ENCODE data around the gene CCL5. TPM values are rescaled to one million over a fixed set of nuclear protein-coding genes. Genes with fewer than 3 reads are reported as not detected.

CCL5 gene
- total and polyA plus RNA-seq, 2 experiments from 2014 or later: not detected

DNA sequence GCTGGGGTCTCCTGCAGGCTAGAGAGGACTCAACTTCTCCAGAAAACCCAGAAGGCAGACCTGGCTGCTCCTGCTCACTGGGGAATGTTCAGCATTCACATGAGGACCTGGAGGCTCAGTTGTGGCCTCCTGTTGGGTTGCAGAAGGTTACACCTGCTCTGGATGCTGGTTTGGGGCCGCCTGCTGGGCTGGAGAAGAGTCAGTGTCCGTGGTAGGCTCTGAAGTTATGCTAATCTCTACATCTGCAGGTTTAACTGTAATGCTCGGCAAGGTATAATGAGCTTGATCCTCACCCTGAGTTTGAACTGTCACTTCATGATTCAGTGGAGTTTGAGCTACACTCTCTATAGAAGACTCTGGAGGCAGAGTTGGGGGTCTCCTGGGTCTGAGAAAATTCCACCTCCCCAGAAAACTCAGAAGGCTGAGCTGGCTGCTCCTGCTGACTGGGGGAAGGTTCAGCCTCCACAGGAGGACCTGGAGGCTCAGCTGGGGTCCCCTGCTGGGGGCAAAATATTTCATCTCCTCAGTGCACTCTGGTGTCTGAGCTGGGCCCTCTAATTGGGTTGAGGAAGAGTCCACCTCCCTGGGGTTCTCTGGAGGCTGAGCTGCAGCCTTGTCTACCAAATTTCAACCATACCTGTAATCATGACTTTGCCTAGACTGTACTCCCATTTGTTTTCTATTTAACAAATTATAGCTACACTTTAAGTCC lies 26.9 kb upstream of the CCL5 start:
- Histone ChIP-seq H3K4me1 (ENCODE audit: insufficient read depth) (no peaks in the 10 kb centered on the region), H3K36me3 (ENCODE audit: insufficient read depth) (no peaks in the 10 kb centered on the region; the same call in 1 of the 2 replicates), H2AFZ (no peak overlapping the region), H3F3A (replicated peaks; ENCODE audit: low read depth) (no peaks in the 10 kb centered on the region), H3K27ac (ENCODE audit: low read depth) (no peak overlapping the region), H3K4me3 (no peak overlapping the region), H3K9me2 (ENCODE audit: insufficient read depth) (peaks cover 4% of the 10 kb centered on the region; the same call in 1 of the 2 replicates), H3K27me3 (ENCODE audit: insufficient read depth) (no peaks in the 10 kb centered on the region), H3K79me2 (replicated peaks; ENCODE audit: insufficient read depth) (no peaks in the 10 kb centered on the region), H3K4me2 (no peak overlapping the region), H4K20me1 (replicated peaks; ENCODE audit: insufficient read depth) (no peaks in the 10 kb centered on the region)
- H3K4me3 Mint-ChIP-seq: no peak overlapping the region
- H3K36me3 Mint-ChIP-seq (ENCODE audit: low read depth): peaks cover 7% of the 10 kb centered on the region; the same call in 1 of the 3 replicates
- DNase-seq (ENCODE audit: low spot score) (no peak), ATAC-seq (no peak)
- peaks cover 32% of the 10 kb centered on the region for H3K9me3 Mint-ChIP-seq
- H3K4me1 Mint-ChIP-seq: no peaks in the 10 kb centered on the region
- H3K27me3 Mint-ChIP-seq (ENCODE audit: insufficient read depth, low read depth, poor library complexity): peaks cover 4% of the 10 kb centered on the region
- no peak overlapping the region for H3K27ac Mint-ChIP-seq
- TF ChIP-seq, protein P1, sequence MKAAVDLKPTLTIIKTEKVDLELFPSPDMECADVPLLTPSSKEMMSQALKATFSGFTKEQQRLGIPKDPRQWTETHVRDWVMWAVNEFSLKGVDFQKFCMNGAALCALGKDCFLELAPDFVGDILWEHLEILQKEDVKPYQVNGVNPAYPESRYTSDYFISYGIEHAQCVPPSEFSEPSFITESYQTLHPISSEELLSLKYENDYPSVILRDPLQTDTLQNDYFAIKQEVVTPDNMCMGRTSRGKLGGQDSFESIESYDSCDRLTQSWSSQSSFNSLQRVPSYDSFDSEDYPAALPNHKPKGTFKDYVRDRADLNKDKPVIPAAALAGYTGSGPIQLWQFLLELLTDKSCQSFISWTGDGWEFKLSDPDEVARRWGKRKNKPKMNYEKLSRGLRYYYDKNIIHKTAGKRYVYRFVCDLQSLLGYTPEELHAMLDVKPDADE (IDR thresholded peaks at IDR 0.05): no peak
- TF ChIP-seq ZNF331 (CRISPR knock-in tag; IDR thresholded peaks at IDR 0.05; ENCODE audit: low read depth) (no peak), JUNB (IDR thresholded peaks at IDR 0.05; ENCODE audit: unreplicated experiment) (no peak), CREB1 (CRISPR knock-in tag; IDR thresholded peaks at IDR 0.05; ENCODE audit: low read depth) (no peak), EZH2phosphoT487 (IDR thresholded peaks at IDR 0.05; ENCODE audit: unreplicated experiment) (no peak), POLR2AphosphoS5 (IDR thresholded peaks at IDR 0.05; ENCODE audit: low read depth) (no peak)

DNA sequence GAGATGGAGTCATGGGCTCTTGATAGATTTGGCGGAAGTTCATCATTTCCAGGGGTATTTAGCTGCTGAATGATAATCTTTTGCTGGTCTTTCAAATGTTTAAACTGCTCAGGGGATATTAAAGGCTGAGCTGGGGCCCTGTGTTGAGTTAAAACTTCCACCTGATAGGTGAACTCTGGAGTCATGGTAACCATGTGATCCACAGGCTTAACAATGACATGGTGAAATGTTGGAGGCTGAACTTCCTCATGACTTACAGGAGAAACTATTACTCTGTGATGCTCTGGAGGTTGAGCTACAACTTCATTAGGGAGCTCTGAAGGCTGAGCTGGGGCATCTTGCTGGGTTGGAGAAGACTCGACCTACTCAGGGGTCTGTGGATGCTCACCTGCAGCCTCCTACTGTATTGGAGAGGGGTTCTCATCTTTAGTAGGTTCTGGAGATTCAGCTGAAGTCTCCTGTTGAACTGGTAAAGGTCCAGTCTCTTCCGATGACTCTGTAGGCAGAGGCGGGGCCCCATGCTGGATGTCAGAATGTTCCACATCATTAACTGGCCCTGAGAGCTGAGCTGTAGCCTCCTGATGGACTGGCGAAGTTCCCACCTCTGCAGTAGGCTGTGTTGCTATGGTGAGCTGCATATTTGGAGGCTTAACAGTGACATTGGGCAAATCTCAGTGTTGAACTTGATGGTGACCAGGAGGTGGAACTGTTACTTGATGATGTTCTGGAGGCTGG lies 26.2 kb upstream of the CCL5 start:
- no peaks in the 10 kb centered on the region for H3K4me1 Mint-ChIP-seq
- no peaks in the 10 kb centered on the region for H3K4me1 ChIP-seq (ENCODE audit: insufficient read depth)
- no peak overlapping the region for H3K27ac Mint-ChIP-seq
- peaks cover 4% of the 10 kb centered on the region; the same call in 1 of the 2 replicates for H3K9me2 ChIP-seq (ENCODE audit: insufficient read depth)
- H3K4me2 ChIP-seq: no peak overlapping the region
- no peaks in the 10 kb centered on the region for H3K79me2 ChIP-seq (replicated peaks; ENCODE audit: insufficient read depth)
- no peak overlapping the region for H3K27ac ChIP-seq (ENCODE audit: low read depth)
- no peak overlapping the region for H3K4me3 Mint-ChIP-seq
- no peak for ATAC-seq
- H3K9me3 Mint-ChIP-seq: peaks cover 26% of the 10 kb centered on the region
- no peaks in the 10 kb centered on the region; the same call in 1 of the 2 replicates for H3K36me3 ChIP-seq (ENCODE audit: insufficient read depth)
- no peaks in the 10 kb centered on the region for H4K20me1 ChIP-seq (replicated peaks; ENCODE audit: insufficient read depth)
- no peaks in the 10 kb centered on the region for H3F3A ChIP-seq (replicated peaks; ENCODE audit: low read depth)
- peaks cover 7% of the 10 kb centered on the region; the same call in 1 of the 3 replicates for H3K36me3 Mint-ChIP-seq (ENCODE audit: low read depth)
- H3K27me3 Mint-ChIP-seq (ENCODE audit: insufficient read depth, low read depth, poor library complexity): peaks cover 4% of the 10 kb centered on the region
- no peak overlapping the region for H2AFZ ChIP-seq
- no peak overlapping the region for H3K4me3 ChIP-seq
- DNase-seq (ENCODE audit: low spot score): no peak
- no peaks in the 10 kb centered on the region for H3K27me3 ChIP-seq (ENCODE audit: insufficient read depth)
- TF ChIP-seq EZH2phosphoT487 (IDR thresholded peaks at IDR 0.05; ENCODE audit: unreplicated experiment) (no peak), ZNF114 (CRISPR knock-in tag; IDR thresholded peaks at IDR 0.05) (no peak), STAT1 (IDR thresholded peaks at IDR 0.05; ENCODE audit: unreplicated experiment) (no peak), EZH2 (IDR thresholded peaks at IDR 0.05; ENCODE audit: low read depth, unreplicated experiment) (no peak), JUNB (IDR thresholded peaks at IDR 0.05; ENCODE audit: unreplicated experiment) (no peak)
- TF ChIP-seq, protein P2, sequence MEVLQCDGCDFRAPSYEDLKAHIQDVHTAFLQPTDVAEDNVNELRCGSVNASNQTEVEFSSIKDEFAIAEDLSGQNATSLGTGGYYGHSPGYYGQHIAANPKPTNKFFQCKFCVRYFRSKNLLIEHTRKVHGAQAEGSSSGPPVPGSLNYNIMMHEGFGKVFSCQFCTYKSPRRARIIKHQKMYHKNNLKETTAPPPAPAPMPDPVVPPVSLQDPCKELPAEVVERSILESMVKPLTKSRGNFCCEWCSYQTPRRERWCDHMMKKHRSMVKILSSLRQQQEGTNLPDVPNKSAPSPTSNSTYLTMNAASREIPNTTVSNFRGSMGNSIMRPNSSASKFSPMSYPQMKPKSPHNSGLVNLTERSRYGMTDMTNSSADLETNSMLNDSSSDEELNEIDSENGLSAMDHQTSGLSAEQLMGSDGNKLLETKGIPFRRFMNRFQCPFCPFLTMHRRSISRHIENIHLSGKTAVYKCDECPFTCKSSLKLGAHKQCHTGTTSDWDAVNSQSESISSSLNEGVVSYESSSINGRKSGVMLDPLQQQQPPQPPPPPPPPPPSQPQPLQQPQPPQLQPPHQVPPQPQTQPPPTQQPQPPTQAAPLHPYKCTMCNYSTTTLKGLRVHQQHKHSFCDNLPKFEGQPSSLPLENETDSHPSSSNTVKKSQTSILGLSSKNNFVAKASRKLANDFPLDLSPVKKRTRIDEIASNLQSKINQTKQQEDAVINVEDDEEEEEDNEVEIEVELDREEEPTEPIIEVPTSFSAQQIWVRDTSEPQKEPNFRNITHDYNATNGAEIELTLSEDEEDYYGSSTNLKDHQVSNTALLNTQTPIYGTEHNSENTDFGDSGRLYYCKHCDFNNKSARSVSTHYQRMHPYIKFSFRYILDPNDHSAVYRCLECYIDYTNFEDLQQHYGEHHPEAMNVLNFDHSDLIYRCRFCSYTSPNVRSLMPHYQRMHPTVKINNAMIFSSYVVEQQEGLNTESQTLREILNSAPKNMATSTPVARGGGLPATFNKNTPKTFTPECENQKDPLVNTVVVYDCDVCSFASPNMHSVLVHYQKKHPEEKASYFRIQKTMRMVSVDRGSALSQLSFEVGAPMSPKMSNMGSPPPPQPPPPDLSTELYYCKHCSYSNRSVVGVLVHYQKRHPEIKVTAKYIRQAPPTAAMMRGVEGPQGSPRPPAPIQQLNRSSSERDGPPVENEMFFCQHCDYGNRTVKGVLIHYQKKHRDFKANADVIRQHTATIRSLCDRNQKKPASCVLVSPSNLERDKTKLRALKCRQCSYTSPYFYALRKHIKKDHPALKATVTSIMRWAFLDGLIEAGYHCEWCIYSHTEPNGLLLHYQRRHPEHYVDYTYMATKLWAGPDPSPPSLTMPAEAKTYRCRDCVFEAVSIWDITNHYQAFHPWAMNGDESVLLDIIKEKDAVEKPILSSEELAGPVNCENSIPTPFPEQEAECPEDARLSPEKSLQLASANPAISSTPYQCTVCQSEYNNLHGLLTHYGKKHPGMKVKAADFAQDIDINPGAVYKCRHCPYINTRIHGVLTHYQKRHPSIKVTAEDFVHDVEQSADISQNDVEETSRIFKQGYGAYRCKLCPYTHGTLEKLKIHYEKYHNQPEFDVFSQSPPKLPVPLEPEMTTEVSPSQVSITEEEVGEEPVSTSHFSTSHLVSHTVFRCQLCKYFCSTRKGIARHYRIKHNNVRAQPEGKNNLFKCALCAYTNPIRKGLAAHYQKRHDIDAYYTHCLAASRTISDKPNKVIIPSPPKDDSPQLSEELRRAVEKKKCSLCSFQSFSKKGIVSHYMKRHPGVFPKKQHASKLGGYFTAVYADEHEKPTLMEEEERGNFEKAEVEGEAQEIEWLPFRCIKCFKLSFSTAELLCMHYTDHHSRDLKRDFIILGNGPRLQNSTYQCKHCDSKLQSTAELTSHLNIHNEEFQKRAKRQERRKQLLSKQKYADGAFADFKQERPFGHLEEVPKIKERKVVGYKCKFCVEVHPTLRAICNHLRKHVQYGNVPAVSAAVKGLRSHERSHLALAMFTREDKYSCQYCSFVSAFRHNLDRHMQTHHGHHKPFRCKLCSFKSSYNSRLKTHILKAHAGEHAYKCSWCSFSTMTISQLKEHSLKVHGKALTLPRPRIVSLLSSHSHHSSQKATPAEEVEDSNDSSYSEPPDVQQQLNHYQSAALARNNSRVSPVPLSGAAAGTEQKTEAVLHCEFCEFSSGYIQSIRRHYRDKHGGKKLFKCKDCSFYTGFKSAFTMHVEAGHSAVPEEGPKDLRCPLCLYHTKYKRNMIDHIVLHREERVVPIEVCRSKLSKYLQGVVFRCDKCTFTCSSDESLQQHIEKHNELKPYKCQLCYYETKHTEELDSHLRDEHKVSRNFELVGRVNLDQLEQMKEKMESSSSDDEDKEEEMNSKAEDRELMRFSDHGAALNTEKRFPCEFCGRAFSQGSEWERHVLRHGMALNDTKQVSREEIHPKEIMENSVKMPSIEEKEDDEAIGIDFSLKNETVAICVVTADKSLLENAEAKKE (CRISPR knock-in tag; IDR thresholded peaks at IDR 0.05): no peak

Measured in GM23338 (cell line).